ENCODE measurements around the gene POTEB3. TPM values are rescaled to one million over a fixed set of nuclear protein-coding genes. Genes with fewer than 3 reads are reported as not detected.

Gene POTEB3
- total and polyA plus RNA-seq, 2 experiments from 2014 or later: not detected

Small RNA genes lying within 50 kb of the gene (microRNA-seq; reads per million reads assigned to microRNA genes)
- not detected for gene MIR3118-3 (ENCODE audit: borderline number of aligned reads)

Small RNA genes lying within 50 kb of the gene (small RNA-seq; reads per million reads assigned to genes)
- gene GRAMD4P6 (ENCODE audit: low read depth, low replicate concordance): not detected
- not detected for gene MIR3118-3 (ENCODE audit: low read depth, low replicate concordance)
- gene RF00026 (ENCODE audit: low read depth, low replicate concordance): not detected
